Peyer's patch (tissue), 4 donors: ENCODE data around the gene FCER2.

ENCODE experiments used
- POLR2A ChIP-seq, 2 donors: fragments of 450-650 bp; IDR thresholded peaks; one replicate each; pipeline ENCODE4 v1.5.1; 2017; ENCODE audit warnings: antibody characterized with exemption in 2 of 2, mild to moderate bottlenecking in 2 of 2, moderate library complexity in 2 of 2
- TF ChIP-seq, protein P1 (sequence below), 6 experiments: fragments of 450-650 bp in 4 of 6; fragments of 200-600 bp in 2 of 6; sonication (generic) in 1 of 6; IDR thresholded peaks; one replicate each; pipeline ENCODE4 v1.5.1; 2017 to 2019; ENCODE audit warnings: antibody characterized with exemption in 6 of 6, mild to moderate bottlenecking in 3 of 6, moderate library complexity in 1 of 6

- TF ChIP-seq POLR2A (IDR thresholded peaks at IDR 0.05): no peak
- TF ChIP-seq, protein P1, sequence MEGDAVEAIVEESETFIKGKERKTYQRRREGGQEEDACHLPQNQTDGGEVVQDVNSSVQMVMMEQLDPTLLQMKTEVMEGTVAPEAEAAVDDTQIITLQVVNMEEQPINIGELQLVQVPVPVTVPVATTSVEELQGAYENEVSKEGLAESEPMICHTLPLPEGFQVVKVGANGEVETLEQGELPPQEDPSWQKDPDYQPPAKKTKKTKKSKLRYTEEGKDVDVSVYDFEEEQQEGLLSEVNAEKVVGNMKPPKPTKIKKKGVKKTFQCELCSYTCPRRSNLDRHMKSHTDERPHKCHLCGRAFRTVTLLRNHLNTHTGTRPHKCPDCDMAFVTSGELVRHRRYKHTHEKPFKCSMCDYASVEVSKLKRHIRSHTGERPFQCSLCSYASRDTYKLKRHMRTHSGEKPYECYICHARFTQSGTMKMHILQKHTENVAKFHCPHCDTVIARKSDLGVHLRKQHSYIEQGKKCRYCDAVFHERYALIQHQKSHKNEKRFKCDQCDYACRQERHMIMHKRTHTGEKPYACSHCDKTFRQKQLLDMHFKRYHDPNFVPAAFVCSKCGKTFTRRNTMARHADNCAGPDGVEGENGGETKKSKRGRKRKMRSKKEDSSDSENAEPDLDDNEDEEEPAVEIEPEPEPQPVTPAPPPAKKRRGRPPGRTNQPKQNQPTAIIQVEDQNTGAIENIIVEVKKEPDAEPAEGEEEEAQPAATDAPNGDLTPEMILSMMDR (IDR thresholded peaks at IDR 0.05): no peak
Observed at GRCh38 chr19:7689165-7689564, 12.8 kb downstream of the FCER2 start.
